MM.1S (cell line): ENCODE measurements around the gene MX1.

Experiments
- CTCF ChIP-seq: fragments of 300-600 bp; sonication (generic); IDR thresholded peaks from 2 replicates; pipeline ENCODE4 v1.5.1; 2016; ENCODE audit warnings: antibody characterized with exemption, low read length, mixed read lengths
- EZH2phosphoT487 ChIP-seq: fragments of 300-600 bp; sonication (generic); IDR thresholded peaks from 2 replicates; pipeline ENCODE4 v1.6.1; 2018; ENCODE audit warnings: antibody characterized with exemption, low read length

GRCh38 chr21:41426676-41427404 lies 801 bp downstream of the MX1 start:
- no peak for TF ChIP-seq CTCF
- TF ChIP-seq EZH2phosphoT487: no peak
